HepG2 (cell line): Measurements from ENCODE around the gene OBSL1. TPM values are rescaled to one million over a fixed set of nuclear protein-coding genes. Genes with fewer than 3 reads are reported as not detected.
A peak's percentile ranks its signal among the peaks of the same experiment; 100 is the strongest.

ENCODE experiments used
- ARID2 ChIP-seq: sonication (generic); formaldehyde crosslinking; IDR thresholded peaks from 2 replicates; pipeline ENCODE4 v1.8.1; 2022; ENCODE audit warnings: mild to moderate bottlenecking, missing genetic modification reagents, borderline replicate concordance
- CREM ChIP-seq, 2 experiments: sonication (generic) in 1 of 2; formaldehyde crosslinking in 1 of 2; IDR thresholded peaks; 2 replicates each; pipeline versions ENCODE4 v1.4.0 to v1.6.1; 2016 to 2020; ENCODE audit warnings: antibody characterized with exemption in 1 of 2, mild to moderate bottlenecking in 1 of 2, missing genetic modification reagents in 1 of 2
- GPN1 ChIP-seq: sonication (generic); formaldehyde crosslinking; IDR thresholded peaks from 2 replicates; pipeline ENCODE4 v1.5.1; 2020; ENCODE audit warnings: missing genetic modification reagents, borderline replicate concordance
- HIVEP1 ChIP-seq: sonication (generic); formaldehyde crosslinking; IDR thresholded peaks from 2 replicates; pipeline ENCODE4 v1.4.0; 2020; ENCODE audit warnings: mild to moderate bottlenecking, missing genetic modification reagents
- JDP2 ChIP-seq: sonication (generic); formaldehyde crosslinking; IDR thresholded peaks from 2 replicates; pipeline ENCODE4 v1.8.1; 2022; ENCODE audit warnings: missing genetic modification reagents, borderline replicate concordance
- NFKB2 ChIP-seq: sonication (generic); formaldehyde crosslinking; IDR thresholded peaks from 2 replicates; pipeline ENCODE4 v1.4.0; 2020; ENCODE audit warnings: missing genetic modification reagents, borderline replicate concordance
- NR1H2 ChIP-seq: sonication (generic); formaldehyde crosslinking; IDR thresholded peaks from 2 replicates; pipeline ENCODE4 v1.8.1; 2022; ENCODE audit warnings: low read depth, missing genetic modification reagents, borderline replicate concordance
- POGZ ChIP-seq: sonication (generic); formaldehyde crosslinking; IDR thresholded peaks from 2 replicates; pipeline ENCODE4 v1.4.0; 2020; ENCODE audit warnings: mild to moderate bottlenecking, missing genetic modification reagents
- POLR2A ChIP-seq, 2 experiments: IDR thresholded peaks; 2 replicates each; pipeline ENCODE4 v1.6.1; 2011; ENCODE audit warnings: low read depth in 2 of 2, low read length in 2 of 2, mild to moderate bottlenecking in 1 of 2, moderate library complexity in 1 of 2; ENCODE audit not compliant: insufficient read depth in 1 of 2
- POLR2AphosphoS2 ChIP-seq: IDR thresholded peaks from 2 replicates; pipeline ENCODE4 v1.6.1; 2011; ENCODE audit warnings: low read depth, low read length, improper control_type of control experiment
- RARA ChIP-seq: IDR thresholded peaks from 2 replicates; pipeline ENCODE4 v1.6.1; 2016; ENCODE audit warnings: missing genetic modification reagents, missing compliant biosample characterization
- SMAD3 ChIP-seq: sonication (generic); formaldehyde crosslinking; IDR thresholded peaks from 2 replicates; pipeline ENCODE4 v1.4.0; 2020; ENCODE audit warnings: missing genetic modification reagents
- SRF ChIP-seq: IDR thresholded peaks from 2 replicates; pipeline ENCODE4 v1.6.1; 2011; ENCODE audit warnings: mild to moderate bottlenecking, low read depth, low read length, moderate library complexity
- SRSF4 ChIP-seq: fragments of 200-400 bp; formaldehyde crosslinking; IDR thresholded peaks from one replicate; pipeline ENCODE4 v1.6.1; 2018; ENCODE audit warnings: mild to moderate bottlenecking, low read depth, low read length, moderate library complexity; ENCODE audit not compliant: poor library complexity, severe bottlenecking
- TAF15 ChIP-seq: fragments of 200-400 bp; formaldehyde crosslinking; IDR thresholded peaks from one replicate; pipeline ENCODE4 v1.6.1; 2018; ENCODE audit warnings: mild to moderate bottlenecking, low read depth, low read length; ENCODE audit not compliant: poor library complexity, severe bottlenecking
- TCF7 ChIP-seq: sonication (generic); IDR thresholded peaks from 2 replicates; pipeline ENCODE4 v1.6.1; 2016; ENCODE audit warnings: antibody characterized with exemption, low read depth
- TCF7L2 ChIP-seq: IDR thresholded peaks from 2 replicates; pipeline ENCODE4 v1.6.1; 2011; ENCODE audit warnings: mild to moderate bottlenecking, low read depth, low read length, moderate library complexity
- TOE1 ChIP-seq: sonication (generic); formaldehyde crosslinking; IDR thresholded peaks from 2 replicates; pipeline ENCODE4 v1.4.0; 2020; ENCODE audit warnings: mild to moderate bottlenecking, missing genetic modification reagents
- TOPORS ChIP-seq: sonication (generic); formaldehyde crosslinking; IDR thresholded peaks from 2 replicates; pipeline ENCODE4 v1.8.0; 2023; ENCODE audit warnings: mild to moderate bottlenecking, missing genetic modification reagents
- ZBTB46 ChIP-seq: sonication (generic); formaldehyde crosslinking; IDR thresholded peaks from 2 replicates; pipeline ENCODE4 v1.4.0; 2020; ENCODE audit warnings: mild to moderate bottlenecking, missing genetic modification reagents, borderline replicate concordance
- ZNF263 ChIP-seq: sonication (generic); formaldehyde crosslinking; IDR thresholded peaks from 2 replicates; pipeline ENCODE4 v1.4.0; 2020; ENCODE audit warnings: missing genetic modification reagents
- ZNF276 ChIP-seq: sonication (generic); formaldehyde crosslinking; IDR thresholded peaks from 2 replicates; pipeline ENCODE4 v1.4.0; 2020; ENCODE audit warnings: mild to moderate bottlenecking, low read depth, missing genetic modification reagents
- ZNF282 ChIP-seq: fragments of 450-650 bp; IDR thresholded peaks from 2 replicates; pipeline ENCODE4 v1.6.1; 2018; ENCODE audit not compliant: partially characterized antibody
- ZNF30 ChIP-seq: sonication (generic); formaldehyde crosslinking; IDR thresholded peaks from 2 replicates; pipeline ENCODE4 v1.5.0; 2020; ENCODE audit warnings: mild to moderate bottlenecking, missing genetic modification reagents
- ZNF441 ChIP-seq: sonication (generic); formaldehyde crosslinking; IDR thresholded peaks from 2 replicates; pipeline ENCODE4 v1.7.0; 2021; ENCODE audit warnings: missing genetic modification reagents, borderline replicate concordance
- ZNF724P ChIP-seq: sonication (generic); formaldehyde crosslinking; IDR thresholded peaks from 2 replicates; pipeline ENCODE4 v1.8.0; 2022; ENCODE audit warnings: missing genetic modification reagents, borderline replicate concordance
- ZNF746 ChIP-seq: sonication (generic); formaldehyde crosslinking; IDR thresholded peaks from 2 replicates; pipeline ENCODE4 v1.8.0; 2022; ENCODE audit warnings: mild to moderate bottlenecking, missing genetic modification reagents
- ZNF83 ChIP-seq: sonication (generic); formaldehyde crosslinking; IDR thresholded peaks from 2 replicates; pipeline ENCODE4 v1.4.0; 2020; ENCODE audit warnings: missing genetic modification reagents, mild to moderate bottlenecking, borderline replicate concordance
- ZSCAN21 ChIP-seq: sonication (generic); formaldehyde crosslinking; IDR thresholded peaks from 2 replicates; pipeline ENCODE4 v1.8.0; 2022; ENCODE audit warnings: mild to moderate bottlenecking, missing genetic modification reagents, moderate library complexity, borderline replicate concordance
- polyA plus RNA-seq, 8 experiments: library from polyadenylated mRNA; depleted of rRNA in 3 of 8; stranded (reverse) in 7 of 8; unstranded in 1 of 8; fragments of >200 nt; fragmentation: Illumina TruSeq in 4 of 8; extraction: Trizol in 4 of 8; gene quantifications; 2 replicates each; pipeline versions ENCODE4 v1.2.1 to v1.2.3, GENCODE V29; 2011 to 2016; ENCODE audit warnings: low read depth in 4 of 8, missing spikeins in 1 of 8, mixed read lengths in 1 of 8; ENCODE audit not compliant: insufficient read depth in 1 of 8
- total RNA-seq, 5 experiments: library from RNA; depleted of rRNA; stranded (reverse); fragments of >200 nt; fragmentation: Illumina TruSeq; extraction: Trizol; gene quantifications; 2 replicates each; pipeline ENCODE4 v1.2.3, GENCODE V29; 2016; ENCODE audit warnings: low read depth in 1 of 5

Gene OBSL1
- total and polyA plus RNA-seq, 2 of the 13 experiments (the other 11 are each of a cell fraction or from before 2014, with no cell fraction given): 86.7 to 218 TPM

DNA sequence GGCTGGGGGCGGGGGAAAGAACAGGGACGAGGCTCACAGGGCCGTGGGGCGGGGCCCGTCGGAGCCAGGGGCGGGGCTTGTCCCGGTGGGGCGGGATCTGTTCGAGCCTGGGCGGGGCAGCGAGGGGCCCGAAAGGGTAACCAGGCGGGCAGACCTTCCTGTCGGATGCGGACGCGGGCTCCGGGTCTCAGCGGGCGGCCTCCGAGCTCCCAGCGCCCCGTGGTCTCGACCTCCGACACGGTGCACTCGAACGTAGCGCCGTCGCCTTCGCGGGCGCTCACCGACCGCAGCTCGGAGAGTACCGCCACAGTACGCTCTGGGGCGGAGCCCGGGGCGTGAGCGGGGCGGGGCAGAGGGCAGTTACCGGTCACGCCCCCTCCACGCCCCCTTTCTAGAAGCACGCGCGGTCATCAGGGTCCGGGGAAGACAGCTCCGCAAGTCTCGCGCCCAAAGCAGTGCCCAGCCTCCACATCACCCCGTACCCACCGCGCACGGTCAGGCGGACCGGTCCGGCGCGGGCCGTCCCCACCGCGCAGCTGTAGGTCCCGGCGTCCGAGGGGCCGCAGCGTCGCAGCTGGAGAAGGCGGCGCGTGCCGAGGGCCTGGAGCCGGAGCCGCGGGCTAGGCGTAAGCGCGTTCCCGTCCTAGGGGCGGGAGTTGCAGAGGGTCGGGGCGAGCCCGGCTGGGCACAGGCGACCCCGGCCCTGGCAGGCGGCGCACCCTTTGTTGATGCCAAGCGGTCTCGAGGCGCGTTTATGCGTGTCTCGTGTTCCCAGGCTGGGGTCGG is 18.8 kb downstream of the OBSL1 start (continued):
- TF ChIP-seq ZNF276 (CRISPR knock-in tag) (peak; percentile 86), SRF (no peak), ZNF83 (CRISPR knock-in tag) (peak; percentile 81; the same call in 1 of the 2 replicates), ZBTB46 (CRISPR knock-in tag) (peak; percentile 90; the same call in 1 of the 2 replicates), POLR2A (IDR thresholded peaks at IDR 0.05; ENCODE audit: insufficient read depth in 1 of 2, low read depth in 2 of 2, low read length in 2 of 2) (no peak), POLR2AphosphoS2 (0 out of 2 replicates have a peak, but pooled peaks have one; percentile 33), RARA (CRISPR knock-in tag) (peak; percentile 9; the same call in 1 of the 2 replicates), CREM (IDR thresholded peaks at IDR 0.05) (no peak), CREM (CRISPR knock-in tag; IDR thresholded peaks at IDR 0.05) (no peak), TOE1 (CRISPR knock-in tag) (no peak), ZNF441 (CRISPR knock-in tag) (peak; percentile 86), ZNF282 (no peak), SMAD3 (CRISPR knock-in tag) (peak; percentile 29; the same call in 1 of the 2 replicates), NR1H2 (CRISPR knock-in tag) (no peak), ARID2 (CRISPR knock-in tag) (no peak), ZSCAN21 (peak; percentile 75; the same call in 1 of the 2 replicates), ZNF30 (CRISPR knock-in tag) (no peak), NFKB2 (peak; percentile 97; the same call in 1 of the 2 replicates), TCF7 (no peak), TOPORS (CRISPR knock-in tag) (peak; percentile 66), JDP2 (CRISPR knock-in tag) (no peak), SRSF4 (no peak), GPN1 (CRISPR knock-in tag) (no peak), TAF15 (no peak), POGZ (CRISPR knock-in tag) (no peak), TCF7L2 (no peak), ZNF263 (CRISPR knock-in tag) (peak; percentile 30; the same call in 1 of the 2 replicates), ZNF724P (CRISPR knock-in tag) (no peak; the same call in 1 of the 2 replicates), HIVEP1 (CRISPR knock-in tag) (peak; percentile 29), ZNF746 (CRISPR knock-in tag) (no peak)
